Measurements from ENCODE around the gene NPHP3. TPM values are rescaled to one million over a fixed set of nuclear protein-coding genes. Genes with fewer than 3 reads are reported as not detected.

Gene NPHP3
- total and polyA plus RNA-seq, 4 donors, result 5.9 to 67.1 (median 16.5) TPM

GRCh38 chr3:132659365-132660051, 62.7 kb downstream of the NPHP3 start, which contains the start of gene ACAD11:
Gene ACAD11, minus strand, starts transcription at chr3:132659809. Its CDS starts 58 bp downstream, at chr3:132659751.
- peak within 1 kb of the TSS; percentile 93 to 99 for H3K27ac ChIP-seq (ENCODE audit: low read depth in 1 of 2, low read length in 1 of 2)
- DNase-seq (peak; percentile 79 to 87 (median 84)), ATAC-seq (ENCODE audit: insufficient read depth, low FRiP score) (peak; percentile 88)
- TF ChIP-seq, protein P1, sequence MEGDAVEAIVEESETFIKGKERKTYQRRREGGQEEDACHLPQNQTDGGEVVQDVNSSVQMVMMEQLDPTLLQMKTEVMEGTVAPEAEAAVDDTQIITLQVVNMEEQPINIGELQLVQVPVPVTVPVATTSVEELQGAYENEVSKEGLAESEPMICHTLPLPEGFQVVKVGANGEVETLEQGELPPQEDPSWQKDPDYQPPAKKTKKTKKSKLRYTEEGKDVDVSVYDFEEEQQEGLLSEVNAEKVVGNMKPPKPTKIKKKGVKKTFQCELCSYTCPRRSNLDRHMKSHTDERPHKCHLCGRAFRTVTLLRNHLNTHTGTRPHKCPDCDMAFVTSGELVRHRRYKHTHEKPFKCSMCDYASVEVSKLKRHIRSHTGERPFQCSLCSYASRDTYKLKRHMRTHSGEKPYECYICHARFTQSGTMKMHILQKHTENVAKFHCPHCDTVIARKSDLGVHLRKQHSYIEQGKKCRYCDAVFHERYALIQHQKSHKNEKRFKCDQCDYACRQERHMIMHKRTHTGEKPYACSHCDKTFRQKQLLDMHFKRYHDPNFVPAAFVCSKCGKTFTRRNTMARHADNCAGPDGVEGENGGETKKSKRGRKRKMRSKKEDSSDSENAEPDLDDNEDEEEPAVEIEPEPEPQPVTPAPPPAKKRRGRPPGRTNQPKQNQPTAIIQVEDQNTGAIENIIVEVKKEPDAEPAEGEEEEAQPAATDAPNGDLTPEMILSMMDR (IDR thresholded peaks at IDR 0.05; ENCODE audit: control extremely low read depth, extremely low read depth), result peak; percentile 37
- H3K4me3 ChIP-seq, result peak within 1 kb of the TSS; percentile 89
- H3K4me1 ChIP-seq (ENCODE audit: control insufficient read depth in 5 of 5, insufficient read depth in 5 of 5, low read length in 5 of 5), result peaks cover 0 to 25% (median 5%) of the 10 kb centered on the region in 5 donors
- peak within 1 kb of the TSS; percentile 73 to 81 for H3K9ac ChIP-seq (ENCODE audit: insufficient read depth in 1 of 2, low read length in 2 of 2)
- no peaks in the 10 kb centered on the region for H3K27me3 ChIP-seq (ENCODE audit: control insufficient read depth in 3 of 3, insufficient read depth in 3 of 3, low read length in 2 of 3)
- no peaks in the 10 kb centered on the region for H3K36me3 ChIP-seq (ENCODE audit: control insufficient read depth in 4 of 4, insufficient read depth in 4 of 4, low read length in 4 of 4)
- 0% methylated on average over 34 of the region's 34 CpGs for WGBS, 2 donors
- H3K9me3 ChIP-seq (ENCODE audit: control insufficient read depth in 4 of 4, insufficient read depth in 3 of 4, low read length in 3 of 4), result no peaks in the 10 kb centered on the region

- peak in 1 of 3 donors; percentile 14 for DNase-seq
- TF ChIP-seq, protein P1 (IDR thresholded peaks at IDR 0.05; ENCODE audit: control extremely low read depth, extremely low read depth), result no peak
- 8 to 17% methylated on average over 7 of the region's 7 CpGs for WGBS, 2 donors
- peaks cover 0 to 25% (median 6%) of the 10 kb centered on the region in 5 donors for H3K4me1 ChIP-seq (ENCODE audit: control insufficient read depth in 5 of 5, insufficient read depth in 5 of 5, low read length in 5 of 5)
- no peak for ATAC-seq (ENCODE audit: insufficient read depth, low FRiP score)
- no peaks in the 10 kb centered on the region for H3K9me3 ChIP-seq (ENCODE audit: control insufficient read depth in 4 of 4, insufficient read depth in 3 of 4, low read length in 3 of 4)
- H3K27ac ChIP-seq (ENCODE audit: low read depth in 1 of 2, low read length in 1 of 2), result peak overlapping the region; percentile 93 to 99
- H3K9ac ChIP-seq (ENCODE audit: insufficient read depth in 1 of 2, low read length in 2 of 2), result peak overlapping the region; percentile 73 to 81
- no peaks in the 10 kb centered on the region for H3K27me3 ChIP-seq (ENCODE audit: control insufficient read depth in 3 of 3, insufficient read depth in 3 of 3, low read length in 2 of 3)
- peak overlapping the region; percentile 89 for H3K4me3 ChIP-seq
- no peaks in the 10 kb centered on the region for H3K36me3 ChIP-seq (ENCODE audit: control insufficient read depth in 4 of 4, insufficient read depth in 4 of 4, low read length in 4 of 4)
Observed at GRCh38 chr3:132659000-132659364, 63.2 kb downstream of the NPHP3 start.

- no peak overlapping the region for H3K9ac ChIP-seq (ENCODE audit: insufficient read depth in 1 of 2, low read length in 2 of 2)
- no peak overlapping the region for H3K27ac ChIP-seq (ENCODE audit: low read depth in 1 of 2, low read length in 1 of 2)
- no peak overlapping the region for H3K4me3 ChIP-seq
- H3K9me3 ChIP-seq (ENCODE audit: control insufficient read depth in 4 of 4, insufficient read depth in 3 of 4, low read length in 3 of 4), result no peaks in the 10 kb centered on the region
- H3K27me3 ChIP-seq (ENCODE audit: control insufficient read depth in 3 of 3, insufficient read depth in 3 of 3, low read length in 2 of 3), result no peaks in the 10 kb centered on the region
- TF ChIP-seq, protein P1 (IDR thresholded peaks at IDR 0.05; ENCODE audit: control extremely low read depth, extremely low read depth), result no peak
- 88 to 96% methylated on average over 8 of the region's 8 CpGs for WGBS, 2 donors
- ATAC-seq (ENCODE audit: insufficient read depth, low FRiP score), result no peak
- no peaks in the 10 kb centered on the region for H3K36me3 ChIP-seq (ENCODE audit: control insufficient read depth in 4 of 4, insufficient read depth in 4 of 4, low read length in 4 of 4)
- no peak for DNase-seq
- H3K4me1 ChIP-seq (ENCODE audit: control insufficient read depth in 5 of 5, insufficient read depth in 5 of 5, low read length in 5 of 5), result peaks cover 0 to 25% (median 7%) of the 10 kb centered on the region in 5 donors
Observed at GRCh38 chr3:132657869-132658747, 64.1 kb downstream of the NPHP3 start.

All from lung (tissue), 12 donors.